ENCODE measurements around the gene CELA3B.
"Not testable (repeated sequence)": the region's sequence is repeated elsewhere in the genome, so short reads cannot be mapped to it uniquely, and the experiment has no call there.

Gene CELA3B

GRCh38 chr1:21983539-21983938, 6.7 kb downstream of the CELA3B start:
- not testable (repeated sequence) for DNase-seq (ENCODE audit: low spot score)

GRCh38 chr1:21985893-21986292, 9.1 kb downstream of the CELA3B start:
- DNase-seq (ENCODE audit: low spot score), result not testable (repeated sequence)

- not testable (repeated sequence) for DNase-seq (ENCODE audit: low spot score)
Observed at GRCh38 chr1:21986386-21986785, 9.6 kb downstream of the CELA3B start.

DNA sequence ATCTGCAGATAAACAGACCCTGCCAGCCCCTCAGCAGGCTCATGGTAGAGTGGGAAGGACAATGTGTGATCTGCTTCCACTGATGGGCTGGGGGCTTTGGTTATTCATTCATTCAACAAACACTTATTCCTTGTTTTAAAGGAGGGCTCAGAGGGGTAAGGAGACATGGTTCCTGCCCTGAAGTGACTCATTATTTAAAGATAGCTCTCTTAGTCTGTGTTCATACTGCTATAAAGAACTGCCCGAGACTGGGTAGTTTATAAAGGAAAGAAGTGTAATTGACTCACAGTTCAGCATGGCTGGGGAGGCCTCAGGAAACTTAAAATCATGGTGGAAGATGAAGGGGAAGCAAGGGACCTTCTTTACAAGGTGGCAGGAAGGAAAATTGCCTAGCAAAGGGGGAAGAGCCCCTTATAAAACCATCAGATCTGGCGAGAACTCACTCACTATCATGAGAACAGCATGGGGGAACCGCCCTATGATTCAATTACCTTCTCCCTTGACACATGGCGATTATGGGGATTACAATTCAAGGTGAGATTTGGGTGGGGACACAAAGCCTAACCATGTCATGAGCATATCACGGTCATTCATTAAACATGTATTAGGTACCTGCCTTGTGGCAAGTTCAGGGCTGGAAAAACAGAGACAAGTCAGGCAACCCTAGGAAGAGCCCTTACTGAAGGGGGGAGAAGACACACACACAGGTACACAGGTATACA, 13.0 kb downstream of the CELA3B start:
- not testable (repeated sequence) for DNase-seq (ENCODE audit: low spot score)

GRCh38 chr1:21992186-21992585, 15.4 kb downstream of the CELA3B start:
- not testable (repeated sequence) for DNase-seq (ENCODE audit: low spot score)

GRCh38 chr1:21994716-21995115, 17.9 kb downstream of the CELA3B start:
- DNase-seq (ENCODE audit: low spot score), result not testable (repeated sequence)

DNA sequence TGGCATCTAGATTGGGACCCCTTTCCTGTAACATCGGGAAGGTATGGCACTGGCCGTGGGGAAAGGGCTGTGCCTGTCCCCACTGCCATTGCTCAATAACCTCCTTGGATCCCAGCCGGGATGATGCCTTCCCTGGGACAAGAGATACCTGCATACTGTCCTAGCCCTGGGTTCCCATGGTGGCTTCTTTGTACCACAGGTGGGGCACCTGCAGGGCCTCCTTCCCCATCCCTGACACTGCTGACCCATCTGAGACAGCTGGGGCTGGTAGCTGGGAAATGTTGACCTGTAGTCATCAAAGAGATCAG, 19.8 kb downstream of the CELA3B start:
- DNase-seq (ENCODE audit: low spot score), result not testable (repeated sequence)

DNA sequence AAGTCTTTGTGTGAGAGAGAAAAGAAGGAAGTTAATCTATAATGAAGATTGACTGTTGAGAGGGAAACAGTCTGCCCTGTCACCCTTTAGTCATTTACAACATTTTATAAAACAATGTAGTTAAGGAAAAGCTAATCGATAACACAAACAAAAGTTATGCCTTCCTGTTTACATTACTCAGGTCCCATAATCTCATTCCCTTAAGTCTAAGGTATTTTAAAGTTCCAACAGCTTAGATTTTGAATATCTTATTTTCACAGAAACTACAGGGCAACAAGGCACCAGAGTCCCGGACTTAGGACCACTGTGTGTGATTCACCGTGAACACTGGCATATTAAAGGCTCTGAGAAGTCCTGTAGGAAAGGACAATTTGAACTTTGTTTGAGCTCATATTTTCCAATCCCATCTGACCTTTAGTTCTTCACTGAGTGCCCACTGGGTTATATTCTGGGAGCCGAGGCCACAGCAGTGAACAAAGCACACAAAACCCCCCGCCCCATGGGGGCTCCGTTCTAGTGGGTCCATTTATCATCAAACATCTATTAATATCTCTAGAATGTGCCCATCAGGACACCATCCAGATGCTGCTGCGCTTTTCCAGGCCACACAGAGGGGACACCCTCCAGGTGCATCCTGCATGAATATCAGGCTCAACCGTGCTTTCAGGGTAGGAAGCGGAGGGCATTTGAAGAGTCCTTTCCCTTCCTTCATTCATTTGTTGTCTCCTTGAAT, 21.2 kb downstream of the CELA3B start:
- DNase-seq (ENCODE audit: low spot score), result not testable (repeated sequence)

DNA sequence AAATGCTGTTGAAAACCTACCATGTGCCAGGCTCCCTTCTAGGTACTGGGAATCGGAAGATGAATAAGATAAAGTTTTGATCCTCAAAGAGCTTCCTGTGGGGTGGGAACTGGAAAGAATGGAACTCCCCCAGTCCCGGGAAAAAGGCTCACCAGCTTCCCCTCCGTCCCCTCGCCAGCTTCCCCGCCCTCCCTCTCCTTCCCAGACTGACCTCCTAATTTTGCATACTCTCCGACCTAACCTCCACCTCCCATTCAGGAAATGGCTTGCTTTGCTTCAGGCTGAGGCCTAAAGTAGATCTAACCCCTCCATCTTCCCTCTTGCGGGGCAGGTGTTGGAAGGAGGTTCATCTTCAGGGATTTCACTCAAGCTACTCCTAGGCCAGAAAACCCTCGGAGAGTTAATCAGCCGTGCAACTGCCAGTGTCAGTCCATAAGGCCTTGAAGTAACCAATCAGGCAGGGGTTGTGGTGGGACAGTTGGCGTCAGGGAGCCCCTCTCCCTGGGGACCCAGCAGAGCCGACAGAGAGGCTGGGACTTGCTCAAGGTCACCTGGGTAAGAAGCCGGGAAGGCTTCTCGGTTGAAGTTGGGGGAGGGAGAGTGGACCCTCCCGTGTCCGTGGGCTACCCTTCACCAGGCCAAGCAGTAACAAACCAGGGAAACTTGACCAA, 21.9 kb downstream of the CELA3B start:
- DNase-seq (ENCODE audit: low spot score), result not testable (repeated sequence)

DNA sequence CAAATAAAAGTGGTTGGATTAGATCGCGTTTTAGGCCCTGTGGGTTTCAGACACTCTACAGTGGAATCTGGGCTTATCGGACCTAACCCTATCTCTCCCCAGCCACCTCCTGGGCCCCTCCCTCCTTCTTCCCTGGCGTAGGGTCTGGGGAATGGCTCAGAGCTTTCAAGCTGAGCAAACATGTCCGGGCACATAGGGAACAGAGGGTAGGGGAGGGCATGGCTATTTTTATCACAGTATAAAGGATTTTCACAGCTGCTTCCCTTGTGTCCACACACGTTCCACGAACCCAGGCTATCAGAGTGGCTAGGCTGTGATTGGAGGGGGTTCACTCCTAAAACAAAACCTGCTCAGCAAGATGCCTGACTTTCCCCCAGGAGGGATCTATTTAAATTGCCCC, 22.8 kb downstream of the CELA3B start:
- DNase-seq (ENCODE audit: low spot score), result not testable (repeated sequence)

- DNase-seq (ENCODE audit: low spot score), result no peak
- TF ChIP-seq, protein P1, sequence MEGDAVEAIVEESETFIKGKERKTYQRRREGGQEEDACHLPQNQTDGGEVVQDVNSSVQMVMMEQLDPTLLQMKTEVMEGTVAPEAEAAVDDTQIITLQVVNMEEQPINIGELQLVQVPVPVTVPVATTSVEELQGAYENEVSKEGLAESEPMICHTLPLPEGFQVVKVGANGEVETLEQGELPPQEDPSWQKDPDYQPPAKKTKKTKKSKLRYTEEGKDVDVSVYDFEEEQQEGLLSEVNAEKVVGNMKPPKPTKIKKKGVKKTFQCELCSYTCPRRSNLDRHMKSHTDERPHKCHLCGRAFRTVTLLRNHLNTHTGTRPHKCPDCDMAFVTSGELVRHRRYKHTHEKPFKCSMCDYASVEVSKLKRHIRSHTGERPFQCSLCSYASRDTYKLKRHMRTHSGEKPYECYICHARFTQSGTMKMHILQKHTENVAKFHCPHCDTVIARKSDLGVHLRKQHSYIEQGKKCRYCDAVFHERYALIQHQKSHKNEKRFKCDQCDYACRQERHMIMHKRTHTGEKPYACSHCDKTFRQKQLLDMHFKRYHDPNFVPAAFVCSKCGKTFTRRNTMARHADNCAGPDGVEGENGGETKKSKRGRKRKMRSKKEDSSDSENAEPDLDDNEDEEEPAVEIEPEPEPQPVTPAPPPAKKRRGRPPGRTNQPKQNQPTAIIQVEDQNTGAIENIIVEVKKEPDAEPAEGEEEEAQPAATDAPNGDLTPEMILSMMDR (IDR thresholded peaks at IDR 0.05; ENCODE audit: extremely low read depth, missing control alignments), result no peak
Observed at GRCh38 chr1:22001409-22001808, 24.6 kb downstream of the CELA3B start, which contains the start of gene CELA3A. Gene CELA3A, plus strand, starts transcription at chr1:22001657. Its CDS starts 18 bp downstream, at chr1:22001675.

DNA sequence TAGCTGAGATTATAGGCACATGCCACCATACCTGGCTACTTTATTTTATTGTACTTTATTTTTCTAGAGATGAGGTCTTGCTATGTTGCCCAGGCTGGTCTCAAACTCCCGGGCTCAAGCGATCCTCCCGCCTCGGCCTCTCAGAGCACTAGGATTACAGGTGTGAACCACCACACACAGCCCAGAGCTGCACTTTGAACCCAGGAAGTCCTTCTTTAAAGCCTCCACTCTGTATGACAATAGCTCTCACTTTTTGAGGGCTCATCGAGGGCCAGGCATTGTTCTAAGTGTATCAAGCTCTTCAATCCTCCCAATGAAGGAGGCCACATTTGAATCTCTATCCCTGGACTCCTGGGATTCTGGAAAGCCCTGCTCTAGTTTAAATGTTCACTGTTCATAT, 25.6 kb downstream of the CELA3B start:
- DNase-seq (ENCODE audit: low spot score), result not testable (repeated sequence)

DNA sequence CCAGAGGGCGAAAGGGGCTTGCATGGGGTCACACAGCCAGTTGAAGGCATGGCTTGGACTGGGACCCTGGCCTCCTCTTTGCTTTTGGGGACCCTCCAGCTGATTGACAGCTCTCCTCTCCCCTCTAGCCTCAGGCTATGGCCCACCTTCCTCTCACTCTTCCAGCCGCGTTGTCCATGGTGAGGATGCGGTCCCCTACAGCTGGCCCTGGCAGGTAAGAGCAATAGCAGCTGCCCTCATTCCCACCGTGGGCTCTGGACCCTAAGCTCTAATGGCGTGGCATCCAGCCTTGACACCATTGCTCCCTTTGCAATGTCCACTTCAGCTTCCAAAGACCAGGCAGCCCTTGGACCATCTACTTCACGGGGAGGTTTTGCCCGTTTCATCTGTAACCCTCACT, 26.1 kb downstream of the CELA3B start:
- DNase-seq (ENCODE audit: low spot score), result not testable (repeated sequence)

GRCh38 chr1:22003959-22004358, 27.1 kb downstream of the CELA3B start:
- DNase-seq (ENCODE audit: low spot score), result not testable (repeated sequence)

DNA sequence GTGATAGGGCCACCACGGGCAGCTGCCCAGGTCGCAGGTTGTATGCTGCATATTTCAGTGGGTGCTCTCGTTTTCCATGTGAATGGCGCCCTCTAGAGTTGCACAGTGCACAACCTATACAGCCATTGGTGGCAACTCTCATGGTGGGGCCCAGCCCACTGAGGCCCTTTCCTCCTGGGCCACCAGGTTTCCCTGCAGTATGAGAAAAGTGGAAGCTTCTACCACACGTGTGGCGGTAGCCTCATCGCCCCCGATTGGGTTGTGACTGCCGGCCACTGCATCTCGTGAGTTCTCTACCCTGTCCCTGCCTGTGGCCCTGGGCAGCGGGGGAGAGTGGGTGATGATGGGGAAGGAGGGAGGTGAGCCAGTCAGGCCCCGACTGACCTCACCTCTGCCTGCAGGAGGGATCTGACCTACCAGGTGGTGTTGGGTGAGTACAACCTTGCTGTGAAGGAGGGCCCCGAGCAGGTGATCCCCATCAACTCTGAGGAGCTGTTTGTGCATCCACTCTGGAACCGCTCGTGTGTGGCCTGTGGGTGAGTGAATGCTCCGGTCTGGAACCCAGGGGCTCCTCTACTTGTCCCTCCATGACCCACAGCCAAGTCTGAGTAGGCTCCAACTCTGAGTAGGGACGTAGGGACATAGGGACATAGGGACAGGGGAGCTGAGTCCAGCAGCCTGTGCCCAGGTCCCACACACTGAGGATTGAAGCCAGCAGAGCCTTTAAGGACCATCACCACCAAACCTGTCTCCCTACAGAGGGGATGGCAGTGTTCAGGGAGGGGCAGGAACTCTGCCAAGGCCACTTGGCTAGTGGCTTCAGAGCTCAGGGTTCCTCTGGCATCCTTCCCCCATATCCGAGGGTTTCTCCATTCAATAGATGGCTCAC, 28.7 kb downstream of the CELA3B start:
- not testable (repeated sequence) for DNase-seq (ENCODE audit: low spot score)

GRCh38 chr1:22006736-22007135, 29.9 kb downstream of the CELA3B start:
- not testable (repeated sequence) for DNase-seq (ENCODE audit: low spot score)

DNA sequence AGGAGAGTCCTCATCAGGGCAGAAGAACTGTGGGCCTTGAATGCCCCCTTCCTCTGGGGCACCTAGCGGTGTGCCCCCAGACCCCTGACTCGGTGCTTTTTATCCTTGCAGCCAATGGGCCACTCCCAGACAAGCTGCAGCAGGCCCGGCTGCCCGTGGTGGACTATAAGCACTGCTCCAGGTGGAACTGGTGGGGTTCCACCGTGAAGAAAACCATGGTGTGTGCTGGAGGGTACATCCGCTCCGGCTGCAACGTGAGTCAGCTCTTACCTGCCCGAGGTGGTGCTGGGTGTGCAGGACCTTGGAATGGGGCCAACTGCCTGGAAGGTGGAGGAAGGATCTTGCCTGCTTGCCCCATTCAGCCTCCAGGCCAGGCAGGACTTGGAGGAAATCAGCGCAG, 30.4 kb downstream of the CELA3B start:
- not testable (repeated sequence) for DNase-seq (ENCODE audit: low spot score)

DNA sequence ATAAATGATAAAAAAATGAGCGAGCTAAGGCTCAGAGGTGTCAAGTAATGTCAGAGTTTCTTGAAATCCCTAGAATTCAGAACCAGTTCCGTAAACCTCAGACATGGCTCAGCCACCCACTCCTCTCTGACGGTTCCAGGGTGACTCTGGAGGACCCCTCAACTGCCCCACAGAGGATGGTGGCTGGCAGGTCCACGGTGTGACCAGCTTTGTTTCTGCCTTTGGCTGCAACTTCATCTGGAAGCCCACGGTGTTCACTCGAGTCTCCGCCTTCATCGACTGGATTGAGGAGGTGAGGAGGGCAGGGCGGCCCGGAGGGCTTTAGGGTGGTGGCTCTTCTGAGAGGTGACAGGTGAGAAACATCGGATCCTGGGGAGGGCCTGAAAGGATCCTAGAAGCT, 32.7 kb downstream of the CELA3B start:
- DNase-seq (ENCODE audit: low spot score), result not testable (repeated sequence)

GRCh38 chr1:22012752-22013151, 35.9 kb downstream of the CELA3B start:
- DNase-seq (ENCODE audit: low spot score), result not testable (repeated sequence)

Data from GM20000 (cell line).